H9 (cell line): Measurements from ENCODE around the gene CYTH3. TPM values are rescaled to one million over a fixed set of nuclear protein-coding genes. Genes with fewer than 3 reads are reported as not detected.

Experiments used
- DNase-seq: peaks from one replicate; pipeline ENCODE4 v3.0.0-alpha.2; 2017
- H2AFZ ChIP-seq: one replicate; pipeline ENCODE4 v1.6.1; 2013; ENCODE audit warnings: mild to moderate bottlenecking, low read length, control low read depth, moderate library complexity
- H2AK5ac ChIP-seq: 2 replicates; pipeline ENCODE4 v1.6.1; 2013; ENCODE audit warnings: low read length, control low read depth, mixed read lengths; ENCODE audit not compliant: insufficient read length
- H2BK120ac ChIP-seq: one replicate; pipeline ENCODE4 v1.6.1; 2013; ENCODE audit warnings: low read depth, mild to moderate bottlenecking, low read length, control low read depth, inconsistent platforms; ENCODE audit not compliant: poor library complexity, severe bottlenecking
- H2BK12ac ChIP-seq: 2 replicates; pipeline ENCODE4 v1.6.1; 2013; ENCODE audit warnings: low read length, control low read depth, mixed read lengths, low read depth; ENCODE audit not compliant: insufficient read length
- H2BK15ac ChIP-seq: 2 replicates; pipeline ENCODE4 v1.6.1; 2013; ENCODE audit warnings: low read depth, low read length, control low read depth
- H2BK20ac ChIP-seq: one replicate; pipeline ENCODE4 v1.6.1; 2013; ENCODE audit warnings: low read depth, mild to moderate bottlenecking, low read length, control low read depth, inconsistent platforms; ENCODE audit not compliant: poor library complexity, severe bottlenecking
- H2BK5ac ChIP-seq: 2 replicates; pipeline ENCODE4 v1.6.1; 2013; ENCODE audit warnings: low read length, control low read depth, mixed read lengths; ENCODE audit not compliant: insufficient read length
- H3K14ac ChIP-seq: 2 replicates; pipeline ENCODE4 v1.6.1; 2013; ENCODE audit warnings: low read length, control low read depth; ENCODE audit not compliant: insufficient read depth
- H3K18ac ChIP-seq: 2 replicates; pipeline ENCODE4 v1.6.1; 2013; ENCODE audit warnings: low read depth, mild to moderate bottlenecking, mixed read lengths, low read length, control low read depth; ENCODE audit not compliant: insufficient read length
- H3K23ac ChIP-seq: 2 replicates; pipeline ENCODE4 v1.6.1; 2013; ENCODE audit warnings: low read length, control low read depth, mixed read lengths, low read depth; ENCODE audit not compliant: insufficient read length
- H3K23me2 ChIP-seq: 2 replicates; pipeline ENCODE4 v1.6.1; 2013; ENCODE audit warnings: low read depth, mild to moderate bottlenecking, mixed read lengths, low read length, control low read depth; ENCODE audit not compliant: insufficient read length, poor library complexity, severe bottlenecking
- H3K27ac ChIP-seq: 2 replicates; pipeline ENCODE4 v1.5.1; 2013; ENCODE audit warnings: low read length, control low read depth, mixed read lengths, low read depth; ENCODE audit not compliant: insufficient read length
- H3K27me3 ChIP-seq: 2 replicates; pipeline ENCODE4 v1.6.1; 2013; ENCODE audit warnings: low read length, control low read depth, inconsistent platforms; ENCODE audit not compliant: insufficient read depth
- H3K4ac ChIP-seq: 2 replicates; pipeline ENCODE4 v1.6.1; 2013; ENCODE audit warnings: low read depth, mild to moderate bottlenecking, control low read depth, inconsistent platforms, low read length, moderate library complexity
- H3K4me1 ChIP-seq: 2 replicates; pipeline ENCODE4 v1.6.1; 2013; ENCODE audit warnings: low read length, control low read depth, inconsistent platforms; ENCODE audit not compliant: insufficient read depth
- H3K4me2 ChIP-seq: 2 replicates; pipeline ENCODE4 v1.6.1; 2013; ENCODE audit warnings: low read length, control low read depth, mixed read lengths; ENCODE audit not compliant: insufficient read length, insufficient read depth
- H3K56ac ChIP-seq: 2 replicates; pipeline ENCODE4 v1.6.1; 2013; ENCODE audit warnings: low read depth, mild to moderate bottlenecking, mixed read lengths, low read length, control low read depth; ENCODE audit not compliant: insufficient read length
- H3K79me1 ChIP-seq: 2 replicates; pipeline ENCODE4 v1.6.1; 2013; ENCODE audit warnings: low read depth, mild to moderate bottlenecking, moderate library complexity, low read length, control low read depth, inconsistent platforms; ENCODE audit not compliant: insufficient read depth, poor library complexity, severe bottlenecking
- H3K79me2 ChIP-seq: 2 replicates; pipeline ENCODE4 v1.6.1; 2013; ENCODE audit warnings: low read length, control low read depth, inconsistent platforms; ENCODE audit not compliant: insufficient read depth
- H3K9ac ChIP-seq: 2 replicates; pipeline ENCODE4 v1.6.1; 2013; ENCODE audit warnings: low read length, control low read depth, mixed read lengths; ENCODE audit not compliant: insufficient read length; ENCODE audit errors: extremely low read depth
- H3K9me3 ChIP-seq: one replicate; pipeline ENCODE4 v1.6.1; 2013; ENCODE audit warnings: low read depth, low read length, inconsistent platforms; ENCODE audit not compliant: control insufficient read depth
- H3T11ph ChIP-seq: one replicate; pipeline ENCODE4 v1.6.1; 2013; ENCODE audit warnings: mild to moderate bottlenecking, low read length, control low read depth, inconsistent platforms
- H4K20me1 ChIP-seq: one replicate; pipeline ENCODE4 v1.6.1; 2013; ENCODE audit not compliant: control insufficient read depth, insufficient read length, insufficient read depth
- H4K5ac ChIP-seq: 2 replicates; pipeline ENCODE4 v1.6.1; 2013; ENCODE audit warnings: low read depth, mild to moderate bottlenecking, mixed read lengths, low read length, control low read depth; ENCODE audit not compliant: insufficient read length
- H4K8ac ChIP-seq: replicated peaks from 2 replicates; pipeline ENCODE4 v1.6.1; 2013; ENCODE audit warnings: low read length, control low read depth, mixed read lengths, low read depth; ENCODE audit not compliant: insufficient read length
- H4K91ac ChIP-seq: 2 replicates; pipeline ENCODE4 v1.6.1; 2013; ENCODE audit warnings: low read depth, mild to moderate bottlenecking, moderate library complexity, mixed read lengths, low read length, control low read depth; ENCODE audit not compliant: insufficient read length
- H3K27ac Mint-ChIP-seq, 3 experiments: 2 replicates in 2 of 3; 3 replicates in 1 of 3; pipeline ENCODE4 v1.8.0; 2020 to 2021; ENCODE audit warnings: mixed read lengths in 3 of 3, mild to moderate bottlenecking in 1 of 3, moderate library complexity in 1 of 3
- H3K27me3 Mint-ChIP-seq: 2 replicates; pipeline ENCODE4 v1.8.0; 2021; ENCODE audit warnings: low read depth, mild to moderate bottlenecking, moderate library complexity, mixed read lengths
- H3K36me3 Mint-ChIP-seq, 3 experiments: 2 replicates in 2 of 3; 3 replicates in 1 of 3; pipeline ENCODE4 v1.8.0; 2020 to 2021; ENCODE audit warnings: low read depth in 3 of 3, mixed read lengths in 3 of 3; ENCODE audit not compliant: insufficient read depth in 1 of 3
- H3K4me1 Mint-ChIP-seq, 2 experiments: 2 replicates each; pipeline ENCODE4 v1.8.0; 2020; ENCODE audit warnings: mixed read lengths in 2 of 2
- H3K4me3 Mint-ChIP-seq, 2 experiments: 2 replicates in 1 of 2; 3 replicates in 1 of 2; pipeline ENCODE4 v1.8.0; 2020 to 2021; ENCODE audit warnings: mild to moderate bottlenecking in 2 of 2, mixed read lengths in 2 of 2, moderate library complexity in 1 of 2
- H3K9me3 Mint-ChIP-seq, 2 experiments: 2 replicates in 1 of 2; 3 replicates in 1 of 2; pipeline ENCODE4 v1.8.0; 2020; ENCODE audit warnings: mild to moderate bottlenecking in 2 of 2, mixed read lengths in 2 of 2, moderate library complexity in 1 of 2
- WGBS: extraction: QIAGEN DNeasy Blood & Tissue Kit; methylation state at CpG from one replicate; pipeline ENCODE4 v1.1.7; 2013; ENCODE audit warnings: missing lambda C conversion rate, low lambda C conversion rate, mixed read lengths; ENCODE audit not compliant: insufficient read length; ENCODE audit errors: extremely low coverage; 5-methylcytosine and 5-hydroxymethylcytosine counted together
- total RNA-seq: library from RNA; stranded (reverse); gene quantifications from 2 replicates; pipeline ENCODE4 v1.2.1, GENCODE V29; 2021
- TF ChIP-seq, protein P1 (sequence below): fragments of 200-600 bp; sonication (generic); conservative IDR thresholded peaks from 3 replicates; pipeline ENCODE4 v1.8.0; 2021; ENCODE audit warnings: antibody characterized with exemption, mild to moderate bottlenecking

CYTH3 gene
- total RNA-seq, 1 experiment from 2014 or later = 12.3 TPM

GRCh38 chr7:6291531-6291930 lies 19.1 kb upstream of the CYTH3 start:
- H4K91ac ChIP-seq = no peak overlapping the region
- no peak overlapping the region for H4K5ac ChIP-seq
- H2BK15ac ChIP-seq = no peak overlapping the region
- no peaks in the 10 kb centered on the region for H3K27me3 ChIP-seq
- H3K9me3 ChIP-seq = no peaks in the 10 kb centered on the region
- no peak overlapping the region for H2BK20ac ChIP-seq
- no peak overlapping the region for H4K8ac ChIP-seq
- DNase-seq = no peak
- H3T11ph ChIP-seq = no peak overlapping the region
- no peak overlapping the region for H3K4ac ChIP-seq
- H3K4me2 ChIP-seq = no peak overlapping the region
- no peaks in the 10 kb centered on the region for H3K79me2 ChIP-seq
- no peak overlapping the region for H3K4me3 Mint-ChIP-seq
- H3K27ac Mint-ChIP-seq = no peak overlapping the region
- H3K27ac ChIP-seq = no peak overlapping the region
- H2AFZ ChIP-seq = no peak overlapping the region
- TF ChIP-seq, protein P1, sequence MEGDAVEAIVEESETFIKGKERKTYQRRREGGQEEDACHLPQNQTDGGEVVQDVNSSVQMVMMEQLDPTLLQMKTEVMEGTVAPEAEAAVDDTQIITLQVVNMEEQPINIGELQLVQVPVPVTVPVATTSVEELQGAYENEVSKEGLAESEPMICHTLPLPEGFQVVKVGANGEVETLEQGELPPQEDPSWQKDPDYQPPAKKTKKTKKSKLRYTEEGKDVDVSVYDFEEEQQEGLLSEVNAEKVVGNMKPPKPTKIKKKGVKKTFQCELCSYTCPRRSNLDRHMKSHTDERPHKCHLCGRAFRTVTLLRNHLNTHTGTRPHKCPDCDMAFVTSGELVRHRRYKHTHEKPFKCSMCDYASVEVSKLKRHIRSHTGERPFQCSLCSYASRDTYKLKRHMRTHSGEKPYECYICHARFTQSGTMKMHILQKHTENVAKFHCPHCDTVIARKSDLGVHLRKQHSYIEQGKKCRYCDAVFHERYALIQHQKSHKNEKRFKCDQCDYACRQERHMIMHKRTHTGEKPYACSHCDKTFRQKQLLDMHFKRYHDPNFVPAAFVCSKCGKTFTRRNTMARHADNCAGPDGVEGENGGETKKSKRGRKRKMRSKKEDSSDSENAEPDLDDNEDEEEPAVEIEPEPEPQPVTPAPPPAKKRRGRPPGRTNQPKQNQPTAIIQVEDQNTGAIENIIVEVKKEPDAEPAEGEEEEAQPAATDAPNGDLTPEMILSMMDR = no peak
- no peak overlapping the region for H3K56ac ChIP-seq
- H2BK12ac ChIP-seq = no peak overlapping the region
- H3K9ac ChIP-seq = no peak overlapping the region
- H2AK5ac ChIP-seq = no peak overlapping the region
- no peaks in the 10 kb centered on the region for H3K4me1 ChIP-seq
- H3K14ac ChIP-seq = no peak overlapping the region
- H4K20me1 ChIP-seq = no peaks in the 10 kb centered on the region
- no peak overlapping the region for H2BK120ac ChIP-seq
- H3K4me1 Mint-ChIP-seq = peaks cover 0 to 4% of the 10 kb centered on the region in 2 experiments; a peak in 1 of 4 replicates
- WGBS = no CpG with 5 or more reads among the region's 5 CpGs
- no peaks in the 10 kb centered on the region for H3K79me1 ChIP-seq
- H3K23me2 ChIP-seq = no peaks in the 10 kb centered on the region
- no peaks in the 10 kb centered on the region; the same call in 1 of the 2 replicates for H3K27me3 Mint-ChIP-seq
- H2BK5ac ChIP-seq = no peak overlapping the region
- no peaks in the 10 kb centered on the region for H3K9me3 Mint-ChIP-seq
- H3K18ac ChIP-seq = no peak overlapping the region
- no peaks in the 10 kb centered on the region for H3K36me3 Mint-ChIP-seq
- H3K23ac ChIP-seq = no peak overlapping the region
